ENCODE data around the gene ATP5ME.
"Not testable (repeated sequence)": the region's sequence is repeated elsewhere in the genome, so short reads cannot be mapped to it uniquely, and the experiment has no call there.

Gene ATP5ME

GRCh38 chr4:675036-675882 is 1.2 kb upstream of the ATP5ME start:
- H3K36me3 ChIP-seq (ENCODE audit: insufficient read depth, low read length): peaks cover 19% of the 10 kb centered on the region
- peak overlapping the region; percentile 79 for H3K4me3 ChIP-seq (ENCODE audit: low read depth, low read length, poor library complexity, severe bottlenecking)
- H3K9ac ChIP-seq (ENCODE audit: low read length): peak overlapping the region; percentile 88
- no peaks in the 10 kb centered on the region; the same call in 1 of the 2 replicates for H3F3A ChIP-seq (ENCODE audit: insufficient read depth, low read length)
- no peaks in the 10 kb centered on the region for H3K9me3 ChIP-seq (ENCODE audit: low read length)
- H3K79me2 ChIP-seq (ENCODE audit: insufficient read depth, low read length): no peaks in the 10 kb centered on the region
- H4K20me1 ChIP-seq (ENCODE audit: insufficient read depth, low read length): no peaks in the 10 kb centered on the region
- no peaks in the 10 kb centered on the region for H3K9me2 ChIP-seq (ENCODE audit: low read depth, low read length)
- TF ChIP-seq EZH2 (IDR thresholded peaks at IDR 0.05; ENCODE audit: borderline replicate concordance, low read length) (no peak), CTCF (IDR thresholded peaks at IDR 0.05; ENCODE audit: low read length) (no peak)
- no peaks in the 10 kb centered on the region for H3K27me3 ChIP-seq (ENCODE audit: insufficient read depth, low read length)
- H3K27ac ChIP-seq (ENCODE audit: low read depth, low read length, poor library complexity, severe bottlenecking): peak overlapping the region; percentile 97
- no peak overlapping the region for H2AFZ ChIP-seq (ENCODE audit: low read length)
- peaks cover 48% of the 10 kb centered on the region for H3K4me1 ChIP-seq (ENCODE audit: insufficient read depth, low read length, severe bottlenecking)
- H3K4me2 ChIP-seq (ENCODE audit: low read length): peak overlapping the region; percentile 89

- H3K27ac ChIP-seq (ENCODE audit: low read depth, low read length, poor library complexity, severe bottlenecking): no peak overlapping the region
- peak overlapping the region; percentile 83 for H3K4me2 ChIP-seq (ENCODE audit: low read length)
- no peaks in the 10 kb centered on the region for H3K27me3 ChIP-seq (ENCODE audit: insufficient read depth, low read length)
- no peaks in the 10 kb centered on the region for H3K79me2 ChIP-seq (ENCODE audit: insufficient read depth, low read length)
- peaks cover 19% of the 10 kb centered on the region for H3K36me3 ChIP-seq (ENCODE audit: insufficient read depth, low read length)
- H2AFZ ChIP-seq (ENCODE audit: low read length): no peak overlapping the region
- H3K4me1 ChIP-seq (ENCODE audit: insufficient read depth, low read length, severe bottlenecking): peaks cover 46% of the 10 kb centered on the region
- H3K4me3 ChIP-seq (ENCODE audit: low read depth, low read length, poor library complexity, severe bottlenecking): peak overlapping the region; percentile 79
- H3K9ac ChIP-seq (ENCODE audit: low read length): peak overlapping the region; percentile 71
- H3K9me3 ChIP-seq (ENCODE audit: low read length): no peaks in the 10 kb centered on the region
- no peaks in the 10 kb centered on the region for H3K9me2 ChIP-seq (ENCODE audit: low read depth, low read length)
- H3F3A ChIP-seq (ENCODE audit: insufficient read depth, low read length): no peaks in the 10 kb centered on the region; the same call in 1 of the 2 replicates
- no peaks in the 10 kb centered on the region for H4K20me1 ChIP-seq (ENCODE audit: insufficient read depth, low read length)
- TF ChIP-seq CTCF (IDR thresholded peaks at IDR 0.05; ENCODE audit: low read length) (no peak), EZH2 (IDR thresholded peaks at IDR 0.05; ENCODE audit: borderline replicate concordance, low read length) (no peak)
Measured at GRCh38 chr4:673349-674091, 556 bp downstream of the ATP5ME start.

DNA sequence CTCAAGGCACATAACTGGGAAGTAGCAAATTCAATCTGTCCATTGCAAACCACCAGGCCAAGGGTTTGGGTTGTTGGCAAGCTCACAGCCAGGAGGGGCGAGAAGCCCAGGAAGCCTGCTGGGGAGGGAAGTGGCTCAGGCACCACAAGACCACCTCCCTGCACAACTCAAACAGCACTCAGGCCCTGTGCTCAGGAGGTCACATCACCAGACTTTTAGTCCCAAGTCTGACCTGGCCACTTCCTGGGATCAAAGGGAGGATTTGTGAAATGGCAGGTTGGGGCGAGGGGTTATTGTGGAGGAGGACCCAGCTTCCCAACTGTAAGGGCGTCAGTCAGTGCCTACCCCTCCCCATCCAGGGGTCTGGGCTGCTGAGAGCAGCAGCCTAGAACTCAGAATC is 2.3 kb downstream of the ATP5ME start:
- Histone ChIP-seq H3K4me3 (ENCODE audit: low read depth, low read length, poor library complexity, severe bottlenecking) (no peak overlapping the region), H3K9me2 (ENCODE audit: low read depth, low read length) (no peaks in the 10 kb centered on the region), H3K4me2 (ENCODE audit: low read length) (no peak overlapping the region), H3K27ac (ENCODE audit: low read depth, low read length, poor library complexity, severe bottlenecking) (no peak overlapping the region), H3K4me1 (ENCODE audit: insufficient read depth, low read length, severe bottlenecking) (peaks cover 28% of the 10 kb centered on the region), H3K36me3 (ENCODE audit: insufficient read depth, low read length) (peaks cover 19% of the 10 kb centered on the region), H3K9ac (ENCODE audit: low read length) (no peak overlapping the region), H3K79me2 (ENCODE audit: insufficient read depth, low read length) (no peaks in the 10 kb centered on the region), H2AFZ (ENCODE audit: low read length) (no peak overlapping the region), H3F3A (ENCODE audit: insufficient read depth, low read length) (no peaks in the 10 kb centered on the region; the same call in 1 of the 2 replicates), H4K20me1 (ENCODE audit: insufficient read depth, low read length) (no peaks in the 10 kb centered on the region), H3K9me3 (ENCODE audit: low read length) (no peaks in the 10 kb centered on the region), H3K27me3 (ENCODE audit: insufficient read depth, low read length) (no peaks in the 10 kb centered on the region)
- TF ChIP-seq CTCF (IDR thresholded peaks at IDR 0.05; ENCODE audit: low read length) (no peak), EZH2 (IDR thresholded peaks at IDR 0.05; ENCODE audit: borderline replicate concordance, low read length) (no peak)

GRCh38 chr4:669806-670559 is 4.1 kb downstream of the ATP5ME start:
- H3K79me2 ChIP-seq (ENCODE audit: insufficient read depth, low read length); H3F3A ChIP-seq (ENCODE audit: insufficient read depth, low read length); H3K27ac ChIP-seq (ENCODE audit: low read depth, low read length, poor library complexity, severe bottlenecking); H3K9me3 ChIP-seq (ENCODE audit: low read length); H3K9ac ChIP-seq (ENCODE audit: low read length); H3K4me3 ChIP-seq (ENCODE audit: low read depth, low read length, poor library complexity, severe bottlenecking); H2AFZ ChIP-seq (ENCODE audit: low read length); H3K4me2 ChIP-seq (ENCODE audit: low read length); H4K20me1 ChIP-seq (ENCODE audit: insufficient read depth, low read length); H3K27me3 ChIP-seq (ENCODE audit: insufficient read depth, low read length); H3K9me2 ChIP-seq (ENCODE audit: low read depth, low read length): not testable (repeated sequence)
- Histone ChIP-seq H3K4me1 (ENCODE audit: insufficient read depth, low read length, severe bottlenecking) (peaks cover 11% of the 10 kb centered on the region), H3K36me3 (ENCODE audit: insufficient read depth, low read length) (peaks cover 19% of the 10 kb centered on the region)

Data from OCI-LY1 (cell line).